Psoas muscle (tissue), 8 donors: ENCODE results near the gene DNAJC16. TPM values are rescaled to one million over a fixed set of nuclear protein-coding genes. Genes with fewer than 3 reads are reported as not detected.

Source experiments
- ATAC-seq, 4 donors: fragments of 200-7000 bp; cut with Tn5 transposase; one replicate each; pipeline ENCODE4 v1.9.1; 2020; ENCODE audit warnings: moderate library complexity in 3 of 4, mild to moderate bottlenecking in 2 of 4
- DNase-seq, 2 donors: peaks; one replicate each; pipeline ENCODE4 v3.0.0-alpha.2; 2020
- H3K27ac ChIP-seq: fragments of 200-600 bp; one replicate; pipeline ENCODE4 v1.8.0; 2022
- H3K27me3 ChIP-seq, 3 donors: fragments of 200-600 bp in 1 of 3; one replicate each; pipeline versions ENCODE4 v1.6.1 to v1.8.0; 2013 to 2022; ENCODE audit warnings: low read length in 2 of 3, mild to moderate bottlenecking in 2 of 3, moderate library complexity in 1 of 3; ENCODE audit not compliant: insufficient read depth in 3 of 3
- H3K36me3 ChIP-seq, 2 donors: fragments of 200-600 bp in 1 of 2; one replicate each; pipeline versions ENCODE4 v1.6.1 to v1.8.0; 2013 to 2022; ENCODE audit warnings: low read depth in 1 of 2, mild to moderate bottlenecking in 1 of 2, moderate library complexity in 1 of 2; ENCODE audit not compliant: insufficient read depth in 1 of 2
- H3K4me1 ChIP-seq: fragments of 200-600 bp; one replicate; pipeline ENCODE4 v1.8.0; 2022
- H3K4me3 ChIP-seq: fragments of 200-600 bp; one replicate; pipeline ENCODE4 v1.8.0; 2022; ENCODE audit warnings: mild to moderate bottlenecking
- H3K9me3 ChIP-seq: fragments of 200-600 bp; one replicate; pipeline ENCODE4 v1.8.0; 2022
- WGBS, 3 donors: extraction: QIAGEN DNeasy Blood & Tissue Kit; methylation state at CpG; one replicate each; pipeline versions ENCODE4 v1.1.6 to v1.1.7; 2013; 5-methylcytosine and 5-hydroxymethylcytosine counted together
- intact Hi-C, 2 donors: fragments of 100-400 bp; cut with DNase I; formaldehyde crosslinking; loops; one replicate each; pipeline versions ENCODE4 v1.11.0 to v1.14.2; 2022
- polyA plus RNA-seq, 3 donors: library from polyadenylated mRNA; stranded (reverse); fragments of 200-250 nt; gene quantifications; one replicate each; pipeline ENCODE4 v1.2.3, GENCODE V29; 2013
- total RNA-seq, 4 donors: library from RNA; stranded (reverse); fragmentation: NEBNext Ultra II Directional in 2 of 4; extraction: Animal tissue kit (Norgen Biotek cat#: 25700) in 2 of 4; gene quantifications; one replicate each; pipeline versions ENCODE4 v1.2.1 to v1.2.4, GENCODE V29; 2021 to 2023
- TF ChIP-seq, protein P1 (sequence below): fragments of 200-600 bp; IDR thresholded peaks from one replicate; pipeline ENCODE4 v1.8.0; 2022; ENCODE audit warnings: antibody characterized with exemption
- donor health status: healthy with polysubstance abuse.
- donor health status: DM: no; HTN: no; CAD: no; lungs with moderate emphysema.
- donor health status: Bipolar disorder and iron deficiency.
- donor health status: healthy.
- donor health status: DM: yes; HTN: yes; CAD: no.
- donor health status: DM: no; HTN: no; CAD: no.
- donor health status: DM: no; HTN: no; CAD: no.
- donor health status: DM: yes; HTN: yes; CAD: no.

Gene DNAJC16
- total and polyA plus RNA-seq, 7 donors: 6.8 to 29.9 (median 17.2) TPM

DNA sequence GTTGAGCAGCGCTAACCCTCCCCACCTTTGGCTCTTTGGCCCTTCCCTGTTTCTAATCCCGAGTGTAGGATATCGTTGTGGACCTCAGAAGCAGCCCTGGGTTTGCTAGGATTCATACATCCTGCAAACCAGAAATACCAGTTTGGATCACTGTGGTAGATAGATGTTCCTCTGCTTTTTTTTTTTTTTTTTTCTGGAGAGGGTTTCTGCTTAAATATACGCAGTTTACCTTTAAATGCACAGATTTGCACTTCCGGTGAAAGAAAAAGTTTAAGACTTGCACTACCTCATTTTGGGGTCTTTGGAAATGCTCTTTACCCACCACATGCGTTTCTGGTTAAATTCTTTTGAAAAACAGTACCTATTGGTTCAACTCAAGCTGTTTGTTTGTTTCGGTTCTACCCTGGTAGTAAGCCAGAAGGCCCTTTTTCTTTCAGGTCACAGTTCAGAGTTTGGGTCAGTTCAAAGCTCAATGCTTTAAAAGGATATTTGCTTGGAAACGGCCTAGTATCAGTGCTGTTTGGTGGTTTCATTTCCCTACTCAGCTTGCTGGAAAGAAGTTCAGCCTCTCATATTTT is 91.5 kb downstream of the DNAJC16 start:
- Histone ChIP-seq H3K4me3 (peak overlapping the region; percentile 83), H3K27ac (peak overlapping the region; percentile 99), H3K27me3 (no peaks in the 10 kb centered on the region), H3K9me3 (no peaks in the 10 kb centered on the region), H3K36me3 (no peaks in the 10 kb centered on the region), H3K4me1 (peaks cover 42% of the 10 kb centered on the region)
- TF ChIP-seq, protein P1, sequence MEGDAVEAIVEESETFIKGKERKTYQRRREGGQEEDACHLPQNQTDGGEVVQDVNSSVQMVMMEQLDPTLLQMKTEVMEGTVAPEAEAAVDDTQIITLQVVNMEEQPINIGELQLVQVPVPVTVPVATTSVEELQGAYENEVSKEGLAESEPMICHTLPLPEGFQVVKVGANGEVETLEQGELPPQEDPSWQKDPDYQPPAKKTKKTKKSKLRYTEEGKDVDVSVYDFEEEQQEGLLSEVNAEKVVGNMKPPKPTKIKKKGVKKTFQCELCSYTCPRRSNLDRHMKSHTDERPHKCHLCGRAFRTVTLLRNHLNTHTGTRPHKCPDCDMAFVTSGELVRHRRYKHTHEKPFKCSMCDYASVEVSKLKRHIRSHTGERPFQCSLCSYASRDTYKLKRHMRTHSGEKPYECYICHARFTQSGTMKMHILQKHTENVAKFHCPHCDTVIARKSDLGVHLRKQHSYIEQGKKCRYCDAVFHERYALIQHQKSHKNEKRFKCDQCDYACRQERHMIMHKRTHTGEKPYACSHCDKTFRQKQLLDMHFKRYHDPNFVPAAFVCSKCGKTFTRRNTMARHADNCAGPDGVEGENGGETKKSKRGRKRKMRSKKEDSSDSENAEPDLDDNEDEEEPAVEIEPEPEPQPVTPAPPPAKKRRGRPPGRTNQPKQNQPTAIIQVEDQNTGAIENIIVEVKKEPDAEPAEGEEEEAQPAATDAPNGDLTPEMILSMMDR: no peak
- no peak for DNase-seq
- ATAC-seq: no peak
- 1 to 3% (median 1%) methylated on average over 8 of the region's 8 CpGs for WGBS, 3 donors
- intact Hi-C loops: loop anchor here in 1 of 2 donors (5.0 kb wide), 1 partner anchor 91 kb away; the partner anchor contains the start of gene DNAJC16

DNA sequence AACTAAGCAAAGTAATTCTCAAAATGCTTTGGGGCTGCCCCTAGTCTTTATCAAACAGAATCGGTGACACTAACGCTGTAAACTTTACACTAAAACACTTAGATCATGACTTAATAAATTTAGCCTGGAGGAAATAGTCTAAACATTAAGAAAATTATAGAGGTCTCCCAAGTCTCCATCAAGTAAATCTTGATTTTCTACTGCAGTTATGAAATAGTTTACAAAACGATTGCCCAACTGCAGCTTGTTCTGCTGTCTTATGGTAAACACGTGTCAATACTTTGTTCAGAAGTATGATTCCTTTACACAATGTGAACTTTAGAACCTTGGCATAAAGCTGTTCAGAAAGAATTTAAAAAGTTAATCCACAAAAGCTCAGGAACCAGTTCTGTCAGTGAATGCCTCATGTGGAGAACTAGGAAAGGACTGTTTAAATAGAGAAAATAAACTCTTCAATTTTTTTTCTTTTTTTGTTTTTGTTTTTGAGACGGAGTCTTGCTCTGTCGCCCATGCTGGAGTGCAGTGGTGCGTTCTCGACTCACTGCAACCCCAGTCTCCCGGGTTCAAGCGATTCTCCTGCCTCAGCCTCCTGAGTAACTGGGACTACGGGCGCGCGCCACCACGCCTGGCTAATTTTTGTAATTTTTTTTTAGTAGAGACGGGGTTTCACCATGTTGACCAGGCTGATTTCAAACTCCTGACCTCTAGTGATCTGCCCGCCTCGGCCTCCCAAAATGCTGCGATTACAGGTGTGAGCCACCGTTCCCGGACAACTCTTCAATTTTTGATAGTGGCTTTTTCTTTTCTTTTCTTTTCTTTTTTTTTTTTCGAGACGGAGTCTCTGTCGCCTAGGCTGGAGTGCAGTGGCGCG is 92.2 kb downstream of the DNAJC16 start:
- H3K4me1 ChIP-seq: peaks cover 49% of the 10 kb centered on the region
- no peaks in the 10 kb centered on the region for H3K27me3 ChIP-seq
- ATAC-seq: no peak
- WGBS, 3 donors: 68 to 74% (median 72%) methylated on average over 26 of the region's 26 CpGs
- H3K9me3 ChIP-seq: no peaks in the 10 kb centered on the region
- DNase-seq: no peak
- H3K36me3 ChIP-seq: no peaks in the 10 kb centered on the region
- TF ChIP-seq, protein P1: no peak
- intact Hi-C loops: loop anchor here in 1 of 2 donors (5.0 kb wide), 1 partner anchor 92 kb away; the partner anchor contains the start of gene DNAJC16
- peak overlapping the region; percentile 83 for H3K4me3 ChIP-seq
- peak overlapping the region; percentile 99 for H3K27ac ChIP-seq

DNA sequence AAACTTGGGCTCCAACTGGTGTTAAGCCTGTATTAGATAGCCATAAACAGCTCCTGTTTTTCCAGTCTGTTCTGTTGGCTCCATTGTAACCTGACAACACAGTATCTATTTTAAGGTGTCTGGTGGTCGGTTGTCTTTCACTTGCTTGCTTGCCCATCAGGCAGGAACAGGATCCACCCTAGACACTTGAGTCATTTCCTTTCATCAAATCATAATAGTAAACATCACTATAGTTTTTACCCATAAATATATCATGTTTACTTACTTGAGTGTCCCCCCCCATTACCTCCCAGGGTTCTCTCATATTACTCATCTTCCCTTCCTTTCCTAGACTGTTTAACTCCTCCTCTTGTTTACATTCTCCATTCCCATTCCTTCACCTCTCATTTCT is 93.5 kb downstream of the DNAJC16 start:
- TF ChIP-seq, protein P1: no peak
- peaks cover 62% of the 10 kb centered on the region for H3K4me1 ChIP-seq
- 9 to 29% (median 13%) methylated on average over 1 of the region's 1 CpG for WGBS, 3 donors
- H3K9me3 ChIP-seq: no peaks in the 10 kb centered on the region
- no peaks in the 10 kb centered on the region for H3K27me3 ChIP-seq
- ATAC-seq (peak in 3 of 4 donors; percentile 19 to 50 (median 39)), DNase-seq (no peak)
- intact Hi-C loops: loop anchor here (5.0 to 10.0 kb wide), 2 partner anchors 38 to 85 kb away; no protein-coding TSS in a partner anchor
- peak overlapping the region; percentile 99 for H3K27ac ChIP-seq
- no peaks in the 10 kb centered on the region for H3K36me3 ChIP-seq
- H3K4me3 ChIP-seq: peak overlapping the region; percentile 83

DNA sequence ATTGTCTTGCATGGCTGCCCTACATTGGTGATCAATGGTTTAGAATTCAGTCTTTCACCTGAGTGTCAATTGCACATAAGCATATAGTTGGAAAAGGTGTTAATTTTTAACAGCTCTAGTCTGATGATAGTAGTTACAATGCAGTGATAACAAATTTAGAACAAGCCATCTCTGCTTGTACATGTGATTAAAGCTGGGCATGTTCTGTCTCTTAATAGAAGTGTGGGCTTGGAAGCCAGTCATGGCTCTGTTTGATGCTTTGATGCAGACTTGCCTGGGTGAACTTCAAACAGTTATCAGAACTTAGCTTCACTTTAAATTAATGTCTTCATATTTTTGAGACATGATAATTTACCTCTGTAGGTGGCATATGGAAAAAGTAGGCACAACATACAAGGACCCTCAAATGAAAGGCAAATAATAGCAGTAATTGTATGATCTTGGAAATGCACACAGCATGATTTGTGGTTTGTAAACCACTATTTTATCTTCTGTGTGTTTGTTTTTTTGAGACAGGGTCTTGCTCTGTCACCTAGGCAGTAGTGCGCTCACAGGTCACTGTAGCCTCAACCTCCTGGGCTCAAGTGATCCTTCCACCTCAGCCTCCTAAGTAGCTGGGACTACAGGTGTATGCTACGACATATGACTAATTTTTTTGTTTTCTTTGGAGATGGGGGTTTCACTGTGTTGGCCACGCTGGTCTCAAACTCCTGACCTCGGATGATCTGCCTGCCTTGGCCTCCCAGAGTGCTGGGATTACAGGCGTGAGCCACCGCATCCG is 94.4 kb downstream of the DNAJC16 start:
- TF ChIP-seq, protein P1: no peak
- peak overlapping the region; percentile 99 for H3K27ac ChIP-seq
- ATAC-seq (no peak), DNase-seq (no peak)
- WGBS, 3 donors: 82 to 89% (median 86%) methylated on average over 7 of the region's 7 CpGs
- H3K4me1 ChIP-seq: peaks cover 71% of the 10 kb centered on the region
- H3K9me3 ChIP-seq: no peaks in the 10 kb centered on the region
- peak overlapping the region; percentile 83 for H3K4me3 ChIP-seq
- H3K27me3 ChIP-seq: no peaks in the 10 kb centered on the region
- intact Hi-C loops: loop anchor here (5.0 to 10.0 kb wide), 2 partner anchors 39 to 86 kb away; no protein-coding TSS in a partner anchor
- H3K36me3 ChIP-seq: no peaks in the 10 kb centered on the region
